ENCODE data around the gene EBF4.

GRCh38 chr20:2691663-2692035, 931 bp upstream of the EBF4 start:
- TF ChIP-seq CTCF (conservative IDR thresholded peaks at IDR 0.05) (no peak), ZFX (IDR thresholded peaks at IDR 0.05) (no peak)

Data from C4-2B (cell line).